Esophagus squamous epithelium (tissue), 5 donors: ENCODE data around the gene ROR1. TPM values are rescaled to one million over a fixed set of nuclear protein-coding genes. Genes with fewer than 3 reads are reported as not detected.
A peak's percentile ranks its signal among the peaks of the same experiment; 100 is the strongest.

ENCODE experiments used
- DNase-seq: peaks from one replicate; lab custom pipeline; 2025; lab: John Stamatoyannopoulos, UW
- H3K27ac ChIP-seq, 4 donors: fragments of 200-600 bp; sonication (generic); one replicate each; pipeline ENCODE4 v1.5.1; 2016 to 2019; ENCODE audit warnings: mild to moderate bottlenecking in 1 of 4
- H3K27me3 ChIP-seq, 4 donors: fragments of 200-600 bp; sonication (generic); 1 replicate in 3 of 4; 2 replicates in 1 of 4; pipeline versions ENCODE4 v1.5.1 to v1.6.0; 2017 to 2021; ENCODE audit warnings: antibody characterized with exemption in 1 of 4
- H3K36me3 ChIP-seq, 3 donors: fragments of 200-600 bp; sonication (generic); one replicate each; pipeline ENCODE4 v1.5.1; 2016 to 2019
- H3K4me1 ChIP-seq, 3 donors: fragments of 200-600 bp; sonication (generic); one replicate each; pipeline ENCODE4 v1.5.1; 2017 to 2019
- H3K4me3 ChIP-seq, 4 donors: fragments of 200-600 bp; sonication (generic); 1 replicate in 3 of 4; 2 replicates in 1 of 4; pipeline ENCODE4 v1.5.1; 2016 to 2019; ENCODE audit warnings: mild to moderate bottlenecking in 2 of 4, moderate library complexity in 1 of 4
- H3K9me3 ChIP-seq, 3 donors: fragments of 200-600 bp; sonication (generic); one replicate each; pipeline ENCODE4 v1.5.1; 2016 to 2019
- POLR2A ChIP-seq, 4 donors: fragments of 450-650 bp; IDR thresholded peaks; one replicate each; pipeline ENCODE4 v1.6.1; 2017; ENCODE audit warnings: antibody characterized with exemption in 4 of 4, mild to moderate bottlenecking in 4 of 4, moderate library complexity in 3 of 4
- WGBS, 2 donors: methylation state at CpG; one replicate each; pipeline ENCODE4 v1.1.5; 2018; 5-methylcytosine and 5-hydroxymethylcytosine counted together
- intact Hi-C: fragments of 100-400 bp; cut with DNase I; formaldehyde crosslinking; loops from one replicate; pipeline ENCODE4 v1.15.0; 2022
- total RNA-seq, 4 donors: library from RNA; depleted of rRNA; stranded (reverse); fragments of >200 nt; gene quantifications; one replicate each; pipeline ENCODE4 v1.1.0, GENCODE V29; 2016
- TF ChIP-seq, protein P1 (sequence below), 6 experiments: fragments of 450-650 bp in 4 of 6; fragments of 200-600 bp in 2 of 6; sonication (generic) in 2 of 6; IDR thresholded peaks; one replicate each; pipeline ENCODE4 v1.5.1; 2016 to 2019; ENCODE audit warnings: antibody characterized with exemption in 6 of 6, mild to moderate bottlenecking in 4 of 6, moderate library complexity in 4 of 6
- donor health status: DM: yes; HTN: yes; CAD: no.

The ROR1 gene
- total RNA-seq, 4 donors from 2014 or later = 6.6 to 15.3 (median 9.4) TPM

DNA sequence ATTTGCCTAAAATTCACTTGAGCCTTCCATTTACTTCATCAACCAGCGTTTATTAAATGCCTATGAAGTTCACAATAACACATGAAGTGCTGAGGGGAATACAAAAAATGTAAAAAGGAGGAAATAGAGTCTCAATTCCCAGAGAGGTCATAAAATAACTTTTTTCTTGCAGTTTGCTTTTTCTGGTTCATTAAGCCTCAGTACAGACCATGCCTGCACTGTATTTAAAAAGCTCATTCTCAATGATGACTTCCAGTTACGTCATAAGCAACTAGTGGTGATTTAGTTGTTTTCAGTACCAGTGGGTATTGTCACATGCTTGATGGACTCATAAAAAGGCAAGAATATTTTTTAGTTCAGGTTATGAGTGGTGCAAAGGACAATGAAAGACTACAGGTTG, 269.5 kb downstream of the ROR1 start:
- Histone ChIP-seq H3K36me3 (no peaks in the 10 kb centered on the region), H3K9me3 (no peaks in the 10 kb centered on the region), H3K4me3 (no peak overlapping the region), H3K4me1 (peaks cover 7 to 40% (median 21%) of the 10 kb centered on the region in 3 donors), H3K27ac (peak overlapping the region in 3 of 4 donors; percentile 57 to 81 (median 78)), H3K27me3 (no peaks in the 10 kb centered on the region)
- DNase-seq = no peak
- 65 to 70% methylated on average over 2 of the region's 2 CpGs for WGBS, 2 donors
- intact Hi-C loops = no loop called here
- TF ChIP-seq, protein P1, sequence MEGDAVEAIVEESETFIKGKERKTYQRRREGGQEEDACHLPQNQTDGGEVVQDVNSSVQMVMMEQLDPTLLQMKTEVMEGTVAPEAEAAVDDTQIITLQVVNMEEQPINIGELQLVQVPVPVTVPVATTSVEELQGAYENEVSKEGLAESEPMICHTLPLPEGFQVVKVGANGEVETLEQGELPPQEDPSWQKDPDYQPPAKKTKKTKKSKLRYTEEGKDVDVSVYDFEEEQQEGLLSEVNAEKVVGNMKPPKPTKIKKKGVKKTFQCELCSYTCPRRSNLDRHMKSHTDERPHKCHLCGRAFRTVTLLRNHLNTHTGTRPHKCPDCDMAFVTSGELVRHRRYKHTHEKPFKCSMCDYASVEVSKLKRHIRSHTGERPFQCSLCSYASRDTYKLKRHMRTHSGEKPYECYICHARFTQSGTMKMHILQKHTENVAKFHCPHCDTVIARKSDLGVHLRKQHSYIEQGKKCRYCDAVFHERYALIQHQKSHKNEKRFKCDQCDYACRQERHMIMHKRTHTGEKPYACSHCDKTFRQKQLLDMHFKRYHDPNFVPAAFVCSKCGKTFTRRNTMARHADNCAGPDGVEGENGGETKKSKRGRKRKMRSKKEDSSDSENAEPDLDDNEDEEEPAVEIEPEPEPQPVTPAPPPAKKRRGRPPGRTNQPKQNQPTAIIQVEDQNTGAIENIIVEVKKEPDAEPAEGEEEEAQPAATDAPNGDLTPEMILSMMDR (IDR thresholded peaks at IDR 0.05) = no peak
- TF ChIP-seq POLR2A (IDR thresholded peaks at IDR 0.05) = no peak

DNA sequence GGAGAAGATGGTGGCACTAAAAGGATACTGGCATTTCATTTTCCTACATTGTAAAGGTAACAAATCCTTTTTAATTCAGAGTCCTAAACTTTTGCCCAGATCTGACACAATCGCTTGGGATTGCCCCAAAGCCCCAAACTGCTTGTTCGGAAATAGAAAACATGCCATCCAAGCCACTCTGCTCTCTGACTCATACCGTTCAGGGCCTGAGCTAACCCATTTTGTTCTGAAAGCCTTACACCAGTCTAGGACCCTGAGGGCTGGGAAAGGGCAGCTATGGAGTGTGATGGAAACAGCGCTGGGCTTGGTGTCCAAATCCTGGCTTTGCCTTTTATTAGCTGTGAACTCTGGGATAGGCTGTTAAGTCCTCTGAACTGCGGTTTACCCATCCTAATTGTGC, 270.2 kb downstream of the ROR1 start:
- peaks cover 7 to 33% (median 21%) of the 10 kb centered on the region in 3 donors for H3K4me1 ChIP-seq
- WGBS, 2 donors = 73 to 78% methylated on average over 5 of the region's 5 CpGs
- H3K27ac ChIP-seq = peak overlapping the region in 3 of 4 donors; percentile 24 to 81 (median 78)
- H3K36me3 ChIP-seq = no peaks in the 10 kb centered on the region
- H3K9me3 ChIP-seq = no peaks in the 10 kb centered on the region
- no peak for TF ChIP-seq POLR2A (IDR thresholded peaks at IDR 0.05)
- no peaks in the 10 kb centered on the region for H3K27me3 ChIP-seq
- no peak overlapping the region for H3K4me3 ChIP-seq
- intact Hi-C loops = no loop called here
- no peak for DNase-seq

GRCh38 chr1:64046243-64046642, 272.4 kb downstream of the ROR1 start:
- 86 to 90% methylated on average over 2 of the region's 2 CpGs for WGBS, 2 donors
- peaks cover 0 to 9% (median 0%) of the 10 kb centered on the region in 3 donors for H3K36me3 ChIP-seq
- H3K27me3 ChIP-seq = no peaks in the 10 kb centered on the region
- intact Hi-C loops = no loop called here
- no peak for DNase-seq
- no peak overlapping the region for H3K4me3 ChIP-seq
- peaks cover 7 to 22% (median 15%) of the 10 kb centered on the region in 3 donors for H3K4me1 ChIP-seq
- no peaks in the 10 kb centered on the region for H3K9me3 ChIP-seq
- H3K27ac ChIP-seq = no peak overlapping the region
- TF ChIP-seq, protein P1 (IDR thresholded peaks at IDR 0.05) = no peak
- no peak for TF ChIP-seq POLR2A (IDR thresholded peaks at IDR 0.05)

- Histone ChIP-seq H3K4me3 (no peak overlapping the region), H3K36me3 (peaks cover 0 to 9% (median 0%) of the 10 kb centered on the region in 3 donors), H3K4me1 (peaks cover 6 to 17% (median 15%) of the 10 kb centered on the region in 3 donors), H3K9me3 (no peaks in the 10 kb centered on the region), H3K27ac (no peak overlapping the region), H3K27me3 (no peaks in the 10 kb centered on the region)
- intact Hi-C loops = no loop called here
- no peak for TF ChIP-seq POLR2A (IDR thresholded peaks at IDR 0.05)
- TF ChIP-seq, protein P1 (IDR thresholded peaks at IDR 0.05) = no peak
- DNase-seq = no peak
These were observed 273.1 kb downstream of the ROR1 start for GRCh38 chr1:64046891-64047290.

DNA sequence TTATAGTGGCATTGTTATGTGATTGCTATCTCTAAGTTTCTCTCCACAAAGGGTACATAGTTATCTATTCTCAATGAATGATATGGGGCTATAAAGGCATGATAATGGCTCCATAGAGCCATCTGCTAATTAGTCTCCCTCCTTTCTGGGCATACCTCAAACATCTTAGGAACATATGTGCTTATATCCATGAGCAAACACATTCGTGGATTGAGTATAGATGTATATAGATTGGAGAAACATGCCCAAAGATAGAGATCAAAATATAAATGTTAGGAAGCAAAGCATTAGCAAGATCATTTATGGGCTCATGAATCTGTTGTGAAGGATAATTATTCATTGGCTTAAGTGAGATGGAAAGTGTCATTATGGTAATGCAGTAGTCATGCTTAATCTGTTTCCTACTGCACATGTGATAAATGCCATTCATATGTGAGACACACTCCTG, 273.8 kb downstream of the ROR1 start:
- no peaks in the 10 kb centered on the region for H3K9me3 ChIP-seq
- H3K36me3 ChIP-seq = peaks cover 0 to 9% (median 0%) of the 10 kb centered on the region in 3 donors
- peaks cover 0 to 10% (median 10%) of the 10 kb centered on the region in 3 donors for H3K4me1 ChIP-seq
- no peak overlapping the region for H3K27ac ChIP-seq
- WGBS, 2 donors = 50% methylated on average over 1 of the region's 1 CpG
- DNase-seq = no peak
- intact Hi-C loops = no loop called here
- H3K27me3 ChIP-seq = no peaks in the 10 kb centered on the region
- TF ChIP-seq, protein P1 (IDR thresholded peaks at IDR 0.05) = no peak
- TF ChIP-seq POLR2A (IDR thresholded peaks at IDR 0.05) = no peak
- H3K4me3 ChIP-seq = no peak overlapping the region
